SK-N-SH treated with all-trans-retinoic acid at 6 μM for 48 hours (cell line): Measurements from ENCODE around the gene ST6GALNAC3.

ENCODE experiments used
- RARB ChIP-seq: fragments of 250-450 bp; sonication (Bioruptor Pico); IDR thresholded peaks from 2 replicates; pipeline ENCODE4 v1.8.0; 2021; ENCODE audit warnings: mild to moderate bottlenecking, moderate library complexity
- ZNF8 ChIP-seq: fragments of 450-650 bp; formaldehyde crosslinking; IDR thresholded peaks from 2 replicates; pipeline ENCODE4 v1.5.0; 2020; ENCODE audit warnings: mild to moderate bottlenecking, moderate library complexity

- no peak for TF ChIP-seq RARB (CRISPR knock-in tag)
- no peak for TF ChIP-seq ZNF8 (CRISPR knock-in tag)
Measured at GRCh38 chr1:76035053-76035452, 39.5 kb upstream of the ST6GALNAC3 start.
